Fibroblast of gingiva (primary cell): ENCODE data around the gene CYP39A1.

ENCODE experiments used
- DNase-seq: peaks from one replicate; pipeline ENCODE4 v3.0.0-alpha.2; 2011; ENCODE audit warnings: low read depth

Gene CYP39A1

GRCh38 chr6:46652603-46653438 lies at the start of gene CYP39A1, which contains the start of gene SLC25A27:
Gene CYP39A1, minus strand, starts transcription at chr6:46652818. Its CDS starts 236 bp downstream, at chr6:46652582.
Gene SLC25A27, plus strand, starts transcription at chr6:46652975. Its CDS starts 218 bp downstream, at chr6:46653193.
- DNase-seq, result peak; percentile 86

- DNase-seq, result no peak
These were observed 47.4 kb upstream of the CYP39A1 start for GRCh38 chr6:46699970-46700369.

- DNase-seq, result no peak
These were observed 38.4 kb upstream of the CYP39A1 start for GRCh38 chr6:46690911-46691451.

- DNase-seq, result no peak
These were observed 37.6 kb upstream of the CYP39A1 start for GRCh38 chr6:46690141-46690755.

- no peak for DNase-seq
These were observed 37.0 kb upstream of the CYP39A1 start for GRCh38 chr6:46689657-46690056.

GRCh38 chr6:46688966-46689335 lies 36.3 kb upstream of the CYP39A1 start:
- DNase-seq, result no peak

GRCh38 chr6:46688117-46688965 lies 35.7 kb upstream of the CYP39A1 start:
- DNase-seq, result no peak

GRCh38 chr6:46687619-46688097 lies 35.0 kb upstream of the CYP39A1 start, which contains the start of gene TDRD6:
Gene TDRD6, plus strand, starts transcription at chr6:46687885. Its CDS starts 244 bp downstream, at chr6:46688129.
- no peak for DNase-seq

GRCh38 chr6:46684771-46685170 lies 32.2 kb upstream of the CYP39A1 start:
- DNase-seq, result no peak

- DNase-seq, result no peak
These were observed 24.7 kb upstream of the CYP39A1 start for GRCh38 chr6:46677314-46677654.

- no peak for DNase-seq
These were observed 24.1 kb upstream of the CYP39A1 start for GRCh38 chr6:46676604-46677313.

- no peak for DNase-seq
These were observed 21.8 kb upstream of the CYP39A1 start for GRCh38 chr6:46674410-46674809.

- no peak for DNase-seq
These were observed 14.8 kb upstream of the CYP39A1 start for GRCh38 chr6:46667377-46667776.

GRCh38 chr6:46661483-46661882 lies 8.9 kb upstream of the CYP39A1 start:
- no peak for DNase-seq

- DNase-seq, result no peak
These were observed 5.0 kb upstream of the CYP39A1 start for GRCh38 chr6:46657642-46658041.

GRCh38 chr6:46655803-46656202 lies 3.2 kb upstream of the CYP39A1 start:
- DNase-seq, result no peak

- DNase-seq, result no peak
These were observed 999 bp upstream of the CYP39A1 start for GRCh38 chr6:46653439-46654195.

GRCh38 chr6:46652232-46652602 lies 401 bp downstream of the CYP39A1 start:
- DNase-seq, result no peak

GRCh38 chr6:46651816-46652215 lies 802 bp downstream of the CYP39A1 start:
- DNase-seq, result no peak

- peak; percentile 96 for DNase-seq
These were observed 1.6 kb downstream of the CYP39A1 start for GRCh38 chr6:46651006-46651405.
